Left lobe of liver (tissue), 2 donors: ENCODE data around the gene AIDA. TPM values are rescaled to one million over a fixed set of nuclear protein-coding genes. Genes with fewer than 3 reads are reported as not detected.
"Not testable (repeated sequence)": the region's sequence is repeated elsewhere in the genome, so short reads cannot be mapped to it uniquely, and the experiment has no call there.

Source experiments
- ATAC-seq: fragments of 200-7000 bp; cut with Tn5 transposase; one replicate; pipeline ENCODE4 v1.9.1; 2020; ENCODE audit warnings: mild to moderate bottlenecking, moderate library complexity
- DNase-seq: peaks from one replicate; pipeline ENCODE4 v3.0.0-alpha.2; 2020; ENCODE audit warnings: low spot score
- total RNA-seq: library from RNA; stranded (reverse); gene quantifications from one replicate; pipeline ENCODE4 v1.2.1, GENCODE V29; 2021
- donor health status: DM: no; HTN: no; CAD: no; lungs with moderate emphysema.
- donor health status: DM: no; HTN: yes; CAD: no.

The AIDA gene
- total RNA-seq: 28.0 TPM

GRCh38 chr1:222712253-222713090, at the start of gene AIDA, which contains the start of gene BROX:
TSS of gene AIDA (minus strand) at chr1:222712491. CDS start at chr1:222712317, 174 bp downstream.
TSS of gene BROX (plus strand) at chr1:222712564. CDS start at chr1:222715700, 3,136 bp downstream.
- DNase-seq (peak; percentile 96), ATAC-seq (peak; percentile 90)

DNA sequence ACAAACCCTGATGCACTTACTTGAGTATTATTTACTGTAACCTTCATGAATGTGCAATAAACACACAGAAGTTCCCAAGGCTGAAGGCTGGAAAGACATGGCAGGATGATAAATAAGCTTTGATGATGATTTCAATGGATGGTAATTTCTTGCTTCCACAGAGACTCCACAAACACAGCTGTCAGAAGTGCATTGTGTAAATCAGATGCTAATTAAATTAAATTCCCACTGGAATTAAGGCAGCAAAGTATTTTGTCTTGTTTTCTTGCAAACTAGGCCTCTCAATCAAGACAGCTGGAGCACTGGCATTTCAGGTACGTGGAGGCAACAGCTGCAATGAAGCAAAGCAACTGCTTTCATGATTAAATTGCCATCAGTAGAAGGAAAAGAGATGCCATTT, 48.8 kb upstream of the AIDA start:
- DNase-seq (no peak), ATAC-seq (no peak)

DNA sequence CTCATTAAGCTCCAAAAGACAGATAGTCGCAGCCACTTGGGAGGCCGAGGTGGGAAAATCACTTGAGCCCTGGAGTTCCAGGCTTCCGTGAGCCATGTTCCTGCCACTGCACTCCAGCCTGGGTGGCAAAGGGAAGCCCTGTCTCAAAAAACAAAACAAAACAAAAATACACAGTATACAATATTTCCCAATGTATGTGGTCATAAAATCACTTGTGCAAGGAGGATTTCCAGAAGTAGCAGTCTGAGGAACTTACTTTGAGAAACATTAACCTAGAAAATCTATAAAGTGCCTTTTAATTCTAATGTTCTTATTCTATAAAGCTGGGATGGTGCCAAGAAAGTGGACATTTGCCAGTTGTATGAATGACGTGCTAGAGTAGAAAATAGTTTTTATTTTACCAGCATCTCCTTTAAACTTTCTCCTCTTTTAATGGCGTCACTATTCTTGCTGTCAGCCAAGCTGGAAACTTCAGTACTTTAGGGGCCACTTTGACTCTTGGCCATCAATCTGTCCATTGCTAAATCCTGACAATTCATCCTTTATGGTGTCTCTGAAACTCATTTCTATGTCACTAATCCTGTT, 47.3 kb upstream of the AIDA start:
- ATAC-seq: no peak

GRCh38 chr1:222757646-222758268, 45.5 kb upstream of the AIDA start:
- DNase-seq (no peak), ATAC-seq (no peak)

More for the DNA sequence above, 47.3 kb upstream of the AIDA start:
- no peak for DNase-seq

DNA sequence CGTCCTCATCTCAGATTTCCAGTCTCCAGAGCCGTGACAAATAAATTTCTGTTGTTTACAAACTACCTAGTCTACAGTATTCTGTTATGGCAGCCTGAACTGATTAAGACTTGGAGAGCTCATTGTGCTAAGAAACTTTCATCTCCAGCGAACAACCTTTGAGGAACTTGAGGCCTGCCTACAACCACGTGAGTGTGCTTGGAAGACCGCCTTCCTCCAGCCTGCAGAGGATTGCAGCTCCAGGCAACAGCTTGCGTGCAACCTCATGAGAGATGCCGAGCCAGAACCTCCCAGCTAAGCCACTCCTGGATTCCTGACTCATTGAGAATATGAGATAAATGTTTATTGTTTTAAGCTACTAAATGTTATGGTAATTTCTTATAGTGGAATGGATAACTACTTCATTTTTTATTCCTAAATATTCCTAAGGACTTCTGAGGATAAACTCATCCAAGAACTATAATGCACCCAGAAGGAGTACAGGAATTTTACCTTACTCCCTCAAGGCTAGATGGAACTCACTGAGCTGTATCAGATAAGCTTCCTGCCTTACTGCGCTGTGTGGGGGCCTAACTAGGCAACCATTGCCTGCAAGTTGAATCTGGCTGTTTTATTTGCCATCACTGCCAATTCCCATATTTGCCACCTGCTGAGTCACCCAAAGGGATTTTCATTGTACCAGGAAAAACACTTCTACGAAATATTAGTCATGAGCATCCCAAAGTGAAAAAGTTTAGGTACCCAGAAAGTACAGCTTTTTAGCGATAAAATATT, 42.3 kb upstream of the AIDA start:
- ATAC-seq: no peak
- DNase-seq: no peak

DNA sequence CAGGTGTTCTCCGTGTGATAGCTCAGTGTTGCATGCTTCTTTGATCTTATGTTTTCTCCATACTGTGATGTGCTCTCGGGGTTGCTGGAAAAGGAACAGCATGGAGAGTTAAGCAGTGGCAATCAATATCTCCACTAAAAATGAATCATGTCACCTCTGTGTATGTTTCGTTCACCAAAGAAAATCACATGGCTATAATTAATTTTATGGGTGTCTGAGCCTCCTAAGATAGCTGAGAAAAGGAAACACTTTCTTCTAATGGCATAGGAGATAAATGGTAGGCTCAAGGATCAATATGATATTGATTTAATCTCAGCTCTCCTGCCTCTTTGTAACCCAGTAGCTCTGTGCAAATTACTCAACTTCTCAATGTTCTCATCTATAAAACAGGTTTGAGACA, 39.0 kb upstream of the AIDA start:
- no peak for DNase-seq
- ATAC-seq: no peak

- ATAC-seq: no peak
- DNase-seq: no peak
These were observed 38.4 kb upstream of the AIDA start for GRCh38 chr1:222750651-222751050.

- no peak for ATAC-seq
- no peak for DNase-seq
These were observed 37.6 kb upstream of the AIDA start for GRCh38 chr1:222749927-222750326.

DNA sequence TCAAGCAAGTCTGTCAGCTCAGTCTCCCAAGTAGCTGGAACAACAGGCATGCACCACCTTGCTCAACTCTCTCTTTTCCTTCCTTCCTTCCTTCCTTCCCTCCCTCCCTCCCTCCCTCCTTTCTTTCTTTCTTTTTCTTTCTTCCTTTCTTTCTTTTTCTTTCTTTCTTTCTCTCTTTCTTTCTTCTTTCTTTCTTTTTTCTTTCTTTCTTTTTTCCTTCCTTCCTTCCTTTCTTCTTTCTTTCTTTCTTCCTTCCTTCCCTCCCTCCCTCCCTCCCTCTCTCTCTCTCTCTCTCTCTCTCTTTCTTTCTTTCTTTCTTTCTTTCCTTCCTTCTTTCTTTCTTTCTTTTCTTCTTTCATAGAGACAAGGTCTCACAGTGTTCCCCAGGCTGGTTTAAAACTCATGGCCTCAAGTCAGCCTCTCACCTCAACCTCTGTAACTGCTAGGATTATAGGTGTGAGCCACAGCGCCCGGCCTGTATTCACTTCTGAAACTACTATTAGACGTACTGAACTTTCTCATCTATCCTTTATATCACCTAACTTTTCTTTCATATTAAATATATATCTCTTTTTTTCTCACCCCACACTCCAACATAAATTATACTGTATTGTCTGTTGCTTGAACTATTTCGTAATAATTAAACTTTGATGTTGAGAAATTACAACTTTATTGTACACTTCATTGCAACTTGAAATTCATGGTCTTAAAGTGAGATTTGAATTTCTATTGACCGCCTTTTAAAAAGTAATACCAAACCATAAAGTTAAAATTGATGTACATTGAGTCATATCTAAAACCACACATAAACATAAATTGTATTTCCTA, 29.6 kb upstream of the AIDA start:
- not testable (repeated sequence) for ATAC-seq, DNase-seq

- no peak for DNase-seq
- peak; percentile 86 for ATAC-seq
These were observed 27.6 kb upstream of the AIDA start for GRCh38 chr1:222739929-222740328.

DNA sequence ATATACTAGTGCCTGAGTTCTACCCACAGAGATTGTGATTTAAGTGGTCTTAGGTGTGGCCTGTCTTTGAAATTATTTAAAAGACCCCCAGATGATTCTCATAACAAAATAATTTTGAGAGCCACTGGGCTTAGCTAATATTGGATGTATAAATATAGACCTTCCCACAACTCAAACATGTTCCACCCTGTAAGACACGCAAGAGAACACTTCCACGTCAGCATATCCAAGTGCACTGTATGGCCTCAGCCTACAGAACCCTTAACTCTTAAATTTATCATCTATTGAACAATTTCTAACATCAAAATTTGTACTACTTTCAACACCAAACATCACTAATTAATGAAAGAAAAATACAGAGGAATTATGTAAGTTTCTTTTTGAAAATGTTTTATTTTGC, 27.2 kb upstream of the AIDA start:
- ATAC-seq (no peak), DNase-seq (no peak)

DNA sequence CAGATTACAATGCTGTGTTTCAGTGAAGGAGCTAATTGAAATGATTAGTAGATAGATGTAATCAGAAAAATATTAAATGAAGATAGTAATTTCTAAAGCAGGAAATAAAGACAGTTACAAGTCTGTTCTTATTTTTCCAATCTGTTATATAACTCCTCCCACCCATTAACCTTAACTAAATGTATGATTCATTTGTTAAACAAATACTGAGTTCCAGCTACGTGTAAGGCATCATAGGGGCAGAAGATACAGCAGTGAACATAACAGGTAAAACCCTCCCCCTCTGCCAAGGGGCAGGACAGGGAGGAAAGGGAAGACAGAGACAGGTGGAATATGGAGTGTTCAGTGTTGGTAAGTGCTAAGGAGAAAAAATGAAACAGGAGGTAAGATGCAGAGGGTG, 24.7 kb upstream of the AIDA start, which contains the start of gene FAM177B:
Gene FAM177B (plus strand): TSS at position 231 of the 400 bp plus-strand sequence. CDS start 9,344 bp downstream, outside the sequence.
- ATAC-seq: no peak
- no peak for DNase-seq

- ATAC-seq: no peak
- DNase-seq: no peak
These were observed 24.2 kb upstream of the AIDA start for GRCh38 chr1:222736470-222736869.

DNA sequence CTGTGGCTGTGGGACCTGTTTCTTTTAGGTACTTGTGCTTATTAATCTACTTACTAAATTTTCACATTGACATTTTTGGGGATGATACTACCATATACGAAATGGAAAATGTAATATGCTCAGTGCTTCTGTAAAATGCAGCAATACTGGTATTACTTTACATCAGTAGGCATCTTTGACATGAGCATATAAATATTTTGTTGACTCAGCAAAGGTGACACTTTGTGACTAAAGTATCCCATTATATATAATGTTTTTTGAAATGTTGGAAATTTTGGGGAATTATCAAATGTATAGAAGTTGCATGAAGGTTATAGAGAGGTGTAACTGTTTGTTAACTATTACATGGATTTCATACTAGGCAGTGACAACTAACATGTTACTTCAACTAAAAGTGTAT, 22.4 kb upstream of the AIDA start:
- ATAC-seq (no peak), DNase-seq (no peak)

GRCh38 chr1:222732216-222733159, 20.2 kb upstream of the AIDA start:
- DNase-seq: no peak
- ATAC-seq: no peak

- DNase-seq (no peak), ATAC-seq (no peak)
These were observed 18.6 kb upstream of the AIDA start for GRCh38 chr1:222730866-222731265.

GRCh38 chr1:222728746-222729145, 16.5 kb upstream of the AIDA start:
- DNase-seq (no peak), ATAC-seq (no peak)

DNA sequence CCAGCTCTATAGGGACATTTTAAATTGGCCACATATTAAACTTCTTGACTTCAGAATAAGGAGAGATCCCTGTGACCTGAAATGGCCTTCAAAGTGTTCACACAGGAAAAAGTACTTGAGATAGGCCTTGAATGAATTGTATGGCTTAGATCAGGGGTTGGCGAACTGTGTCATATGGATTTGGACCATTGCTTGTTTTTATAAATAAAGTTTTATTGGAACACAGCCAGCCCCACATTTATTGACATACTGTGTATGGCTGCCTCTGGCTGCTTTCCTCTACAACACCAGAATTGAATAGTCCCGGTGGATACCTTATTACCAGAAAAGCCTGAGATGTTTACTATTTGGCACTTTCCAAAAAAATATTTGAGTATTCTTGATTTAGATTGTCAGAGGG, 4.1 kb upstream of the AIDA start:
- no peak for ATAC-seq
- no peak for DNase-seq
